Liver (tissue), 3 donors: ENCODE results near the gene TTC32.

Experiments used
- CTCF ChIP-seq: fragments of 150-350 bp; IDR thresholded peaks from 2 replicates; pipeline ENCODE4 v1.5.1; 2017; ENCODE audit warnings: improper control_type of control experiment, low read depth, low read length; ENCODE audit not compliant: missing input control
- GABPA ChIP-seq, 2 donors: IDR thresholded peaks in 1 of 2; conservative IDR thresholded peaks in 1 of 2; 2 replicates each; pipeline ENCODE4 v1.6.1; 2016; ENCODE audit warnings: antibody characterized with exemption in 2 of 2, mild to moderate bottlenecking in 1 of 2, moderate library complexity in 1 of 2
- HNF4G ChIP-seq: IDR thresholded peaks from 2 replicates; pipeline ENCODE4 v1.6.1; 2016; ENCODE audit warnings: antibody characterized with exemption
- MAX ChIP-seq: IDR thresholded peaks from 2 replicates; pipeline ENCODE4 v1.6.1; 2016; ENCODE audit warnings: antibody characterized with exemption
- RAD21 ChIP-seq, 2 donors: IDR thresholded peaks; 2 replicates each; pipeline ENCODE4 v1.6.1; 2016; ENCODE audit warnings: antibody characterized with exemption in 2 of 2, mild to moderate bottlenecking in 2 of 2
- REST ChIP-seq: IDR thresholded peaks from 2 replicates; pipeline ENCODE4 v1.6.1; 2016; ENCODE audit warnings: antibody characterized with exemption, mild to moderate bottlenecking
- RXRA ChIP-seq, 2 donors: IDR thresholded peaks; 2 replicates each; pipeline ENCODE4 v1.6.1; 2017 to 2018; ENCODE audit warnings: antibody characterized with exemption in 2 of 2, mild to moderate bottlenecking in 1 of 2
- YY1 ChIP-seq: IDR thresholded peaks from 2 replicates; pipeline ENCODE4 v1.6.1; 2016; ENCODE audit warnings: antibody characterized with exemption, mild to moderate bottlenecking
- TF ChIP-seq, protein P1 (sequence below): IDR thresholded peaks from 2 replicates; pipeline ENCODE4 v1.6.1; 2016; ENCODE audit warnings: antibody characterized with exemption
- donor health status: healthy.
- donor health status: healthy.

DNA sequence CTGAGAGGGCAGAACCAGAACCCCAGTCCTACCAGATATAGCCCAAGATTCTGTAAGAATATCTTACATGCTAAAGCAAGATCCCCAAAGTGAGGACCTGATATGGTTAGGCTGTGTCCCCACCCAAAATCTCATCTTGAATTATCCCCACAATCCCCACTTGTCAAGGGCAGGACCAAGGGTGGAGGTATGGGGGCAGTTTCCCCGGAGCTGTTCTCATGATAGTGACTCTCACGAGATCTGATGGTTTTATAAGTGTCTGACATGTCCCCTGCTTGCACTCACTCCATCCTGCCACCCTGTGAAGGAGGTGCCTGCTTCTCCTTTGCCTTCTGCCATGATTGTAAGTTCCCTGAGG, 19.9 kb downstream of the TTC32 start:
- TF ChIP-seq YY1, result no peak
- TF ChIP-seq MAX, result no peak
- no peak for TF ChIP-seq CTCF
- no peak for TF ChIP-seq GABPA (IDR thresholded peaks at IDR 0.05 in 1 of 2, conservative IDR thresholded peaks at IDR 0.05 in 1 of 2)
- no peak for TF ChIP-seq RXRA (IDR thresholded peaks at IDR 0.05)
- TF ChIP-seq, protein P1, sequence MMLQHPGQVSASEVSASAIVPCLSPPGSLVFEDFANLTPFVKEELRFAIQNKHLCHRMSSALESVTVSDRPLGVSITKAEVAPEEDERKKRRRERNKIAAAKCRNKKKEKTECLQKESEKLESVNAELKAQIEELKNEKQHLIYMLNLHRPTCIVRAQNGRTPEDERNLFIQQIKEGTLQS, result no peak
- no peak for TF ChIP-seq REST
- no peak for TF ChIP-seq RAD21 (IDR thresholded peaks at IDR 0.05)
- no peak for TF ChIP-seq HNF4G
